ENCODE measurements around the gene RFC4. TPM values are rescaled to one million over a fixed set of nuclear protein-coding genes. Genes with fewer than 3 reads are reported as not detected.

RFC4 gene
- total RNA-seq, 1 donor from 2014 or later, result 12.4 TPM

DNA sequence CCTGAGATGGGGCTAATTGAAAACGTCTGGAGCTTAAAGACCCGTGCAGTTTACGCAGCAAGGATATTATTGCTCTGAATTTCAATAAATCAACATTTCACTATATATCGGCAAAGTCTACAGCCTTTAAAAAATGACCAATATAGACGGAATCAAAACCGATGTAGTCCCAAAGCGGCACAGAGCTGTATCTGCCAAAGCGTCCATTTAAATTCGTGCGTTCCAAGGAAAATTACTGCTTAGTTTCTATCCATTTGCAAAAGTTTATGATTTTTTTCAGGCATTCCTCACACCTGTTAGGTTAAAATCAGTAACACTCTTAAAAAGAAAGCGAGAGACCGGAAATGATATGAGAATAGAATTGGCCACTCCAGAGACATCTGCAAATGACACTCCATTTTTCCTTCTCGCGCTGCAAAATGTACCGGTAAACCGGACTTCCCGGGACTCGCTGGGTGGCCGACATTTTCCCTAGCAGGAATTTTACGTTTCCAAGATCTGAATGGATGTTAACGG lies 23.7 kb downstream of the RFC4 start:
- H3K4me1 Mint-ChIP-seq (ENCODE audit: low read depth), result peaks cover 45% of the 10 kb centered on the region
- H3K9me3 Mint-ChIP-seq (ENCODE audit: low read depth), result no peaks in the 10 kb centered on the region
- H3K27me3 Mint-ChIP-seq (ENCODE audit: low read depth), result no peaks in the 10 kb centered on the region
- peak overlapping the region; percentile 97 for H3K27ac Mint-ChIP-seq (ENCODE audit: unreplicated experiment)
- DNase-seq (ENCODE audit: low spot score), result no peak
- H3K36me3 Mint-ChIP-seq (ENCODE audit: low read depth), result peaks cover 37% of the 10 kb centered on the region
- H3K4me3 Mint-ChIP-seq (ENCODE audit: unreplicated experiment), result peak overlapping the region; percentile 98
- TF ChIP-seq, protein P1, sequence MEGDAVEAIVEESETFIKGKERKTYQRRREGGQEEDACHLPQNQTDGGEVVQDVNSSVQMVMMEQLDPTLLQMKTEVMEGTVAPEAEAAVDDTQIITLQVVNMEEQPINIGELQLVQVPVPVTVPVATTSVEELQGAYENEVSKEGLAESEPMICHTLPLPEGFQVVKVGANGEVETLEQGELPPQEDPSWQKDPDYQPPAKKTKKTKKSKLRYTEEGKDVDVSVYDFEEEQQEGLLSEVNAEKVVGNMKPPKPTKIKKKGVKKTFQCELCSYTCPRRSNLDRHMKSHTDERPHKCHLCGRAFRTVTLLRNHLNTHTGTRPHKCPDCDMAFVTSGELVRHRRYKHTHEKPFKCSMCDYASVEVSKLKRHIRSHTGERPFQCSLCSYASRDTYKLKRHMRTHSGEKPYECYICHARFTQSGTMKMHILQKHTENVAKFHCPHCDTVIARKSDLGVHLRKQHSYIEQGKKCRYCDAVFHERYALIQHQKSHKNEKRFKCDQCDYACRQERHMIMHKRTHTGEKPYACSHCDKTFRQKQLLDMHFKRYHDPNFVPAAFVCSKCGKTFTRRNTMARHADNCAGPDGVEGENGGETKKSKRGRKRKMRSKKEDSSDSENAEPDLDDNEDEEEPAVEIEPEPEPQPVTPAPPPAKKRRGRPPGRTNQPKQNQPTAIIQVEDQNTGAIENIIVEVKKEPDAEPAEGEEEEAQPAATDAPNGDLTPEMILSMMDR (IDR thresholded peaks at IDR 0.05), result no peak

DNA sequence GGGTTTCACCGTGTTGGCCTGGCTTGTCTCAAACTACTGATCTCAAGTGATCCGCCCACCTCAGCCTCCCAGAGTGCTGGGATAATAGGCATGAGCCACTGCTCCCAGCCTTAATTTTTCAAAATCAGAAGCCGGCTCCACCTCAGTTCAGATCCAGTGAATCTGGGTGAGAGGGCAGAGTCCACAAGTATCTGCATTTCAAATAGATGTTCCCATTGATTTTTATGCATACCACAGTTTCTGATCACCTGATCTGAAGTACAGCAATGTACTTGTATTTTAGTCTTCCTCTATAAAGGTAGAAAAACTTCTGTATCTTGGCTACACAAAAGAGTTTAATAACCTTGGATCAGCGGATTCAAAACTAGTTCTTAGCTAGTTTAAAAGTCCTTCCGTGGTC lies 27.1 kb downstream of the RFC4 start:
- no peaks in the 10 kb centered on the region for H3K9me3 Mint-ChIP-seq (ENCODE audit: low read depth)
- DNase-seq (ENCODE audit: low spot score), result no peak
- no peaks in the 10 kb centered on the region for H3K27me3 Mint-ChIP-seq (ENCODE audit: low read depth)
- H3K27ac Mint-ChIP-seq (ENCODE audit: unreplicated experiment), result no peak overlapping the region
- no peak overlapping the region for H3K4me3 Mint-ChIP-seq (ENCODE audit: unreplicated experiment)
- peaks cover 11% of the 10 kb centered on the region for H3K4me1 Mint-ChIP-seq (ENCODE audit: low read depth)
- H3K36me3 Mint-ChIP-seq (ENCODE audit: low read depth), result peaks cover 7% of the 10 kb centered on the region
- TF ChIP-seq, protein P1 (IDR thresholded peaks at IDR 0.05), result no peak

DNA sequence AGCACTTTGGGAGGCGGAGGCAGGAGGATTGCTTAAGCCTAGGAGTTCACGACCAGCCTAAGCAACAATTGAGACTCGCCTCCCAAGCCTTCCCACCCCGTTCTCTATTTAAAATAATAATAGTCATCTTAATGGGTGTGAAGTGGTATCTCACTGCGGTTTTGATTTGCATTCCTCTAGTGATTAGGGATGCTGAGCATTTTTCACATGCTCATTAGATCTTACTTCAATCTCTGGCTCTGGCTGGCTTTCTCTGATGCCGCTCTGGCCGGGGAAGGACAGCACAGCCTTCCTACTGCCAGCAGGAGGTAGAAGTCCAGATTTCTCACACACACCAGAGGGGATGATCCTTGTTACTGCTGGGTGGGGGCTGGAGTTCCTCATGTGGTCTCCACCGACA lies 30.3 kb downstream of the RFC4 start:
- Mint-ChIP-seq H3K27ac (ENCODE audit: unreplicated experiment) (no peak overlapping the region), H3K4me1 (ENCODE audit: low read depth) (peaks cover 9% of the 10 kb centered on the region), H3K27me3 (ENCODE audit: low read depth) (no peaks in the 10 kb centered on the region), H3K9me3 (ENCODE audit: low read depth) (no peaks in the 10 kb centered on the region), H3K4me3 (ENCODE audit: unreplicated experiment) (no peak overlapping the region), H3K36me3 (ENCODE audit: low read depth) (no peaks in the 10 kb centered on the region)
- DNase-seq (ENCODE audit: low spot score), result no peak
- TF ChIP-seq, protein P1 (IDR thresholded peaks at IDR 0.05), result no peak

DNA sequence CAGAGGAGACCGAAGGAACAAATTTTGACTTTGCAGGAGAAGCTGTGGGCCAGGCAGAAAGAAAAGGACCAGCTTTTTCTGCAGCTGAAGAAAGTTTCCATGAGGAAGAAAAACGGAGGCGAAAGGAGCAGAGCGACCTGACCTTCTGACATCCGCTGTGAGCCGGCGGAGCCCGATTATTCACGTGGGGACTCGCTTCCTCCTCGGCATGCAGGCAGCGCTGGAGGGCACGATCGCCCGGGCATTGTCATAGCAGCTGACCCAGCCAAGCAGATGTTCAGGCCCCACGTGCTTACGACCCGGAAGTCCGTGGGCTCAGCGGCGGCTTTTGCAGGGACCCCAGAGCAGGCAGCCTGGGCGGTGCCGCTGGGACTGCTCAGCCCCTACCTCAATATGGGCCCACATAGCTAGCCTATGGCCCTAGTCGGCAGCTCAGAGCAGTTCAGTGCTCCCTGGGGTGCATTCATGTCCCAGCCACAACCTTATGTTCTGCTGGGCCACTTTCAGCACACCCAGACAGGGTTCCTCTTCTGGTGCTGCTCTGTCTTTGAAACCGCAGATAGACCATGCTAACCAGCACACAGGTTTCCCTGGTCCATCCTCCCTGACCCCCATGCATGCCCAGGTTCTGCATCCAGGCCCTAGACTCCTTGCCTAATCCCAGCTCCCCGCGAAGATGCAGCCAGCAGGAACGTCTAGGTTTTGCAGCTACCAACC lies 33.4 kb downstream of the RFC4 start:
- TF ChIP-seq, protein P1 (IDR thresholded peaks at IDR 0.05), result no peak
- no peak for DNase-seq (ENCODE audit: low spot score)
- Mint-ChIP-seq H3K36me3 (ENCODE audit: low read depth) (no peaks in the 10 kb centered on the region), H3K4me1 (ENCODE audit: low read depth) (peaks cover 9% of the 10 kb centered on the region), H3K27me3 (ENCODE audit: low read depth) (no peaks in the 10 kb centered on the region), H3K4me3 (ENCODE audit: unreplicated experiment) (peak overlapping the region; percentile 76), H3K9me3 (ENCODE audit: low read depth) (no peaks in the 10 kb centered on the region), H3K27ac (ENCODE audit: unreplicated experiment) (peak overlapping the region; percentile 52)

DNA sequence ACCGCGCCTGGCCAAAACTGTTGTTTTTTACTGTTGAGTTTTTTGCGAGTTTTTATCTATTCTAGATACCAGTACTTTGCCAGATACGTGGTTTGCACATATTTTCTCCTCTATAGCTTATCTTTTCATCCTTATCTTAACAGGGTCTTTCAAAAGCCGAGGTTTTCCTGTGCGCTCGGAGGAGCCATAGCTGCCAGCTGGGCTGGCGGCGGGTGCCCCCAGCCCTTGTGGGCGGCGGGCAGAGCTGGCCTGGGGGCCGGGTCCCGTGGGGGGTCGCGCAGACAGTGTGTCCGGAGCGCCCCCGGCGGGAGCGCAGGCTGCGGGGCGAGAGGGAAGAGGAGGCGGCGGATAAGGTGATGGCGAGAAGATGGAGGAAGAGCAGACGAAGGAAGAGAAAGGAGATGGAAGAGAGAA lies 34.0 kb downstream of the RFC4 start:
- Mint-ChIP-seq H3K36me3 (ENCODE audit: low read depth) (no peaks in the 10 kb centered on the region), H3K4me3 (ENCODE audit: unreplicated experiment) (peak overlapping the region; percentile 76), H3K4me1 (ENCODE audit: low read depth) (peaks cover 9% of the 10 kb centered on the region), H3K27me3 (ENCODE audit: low read depth) (no peaks in the 10 kb centered on the region), H3K9me3 (ENCODE audit: low read depth) (no peaks in the 10 kb centered on the region), H3K27ac (ENCODE audit: unreplicated experiment) (peak overlapping the region; percentile 52)
- TF ChIP-seq, protein P1 (IDR thresholded peaks at IDR 0.05), result no peak
- no peak for DNase-seq (ENCODE audit: low spot score)

Measured in chondrocyte (in vitro differentiated cells).